Measurements from ENCODE around the gene CDC42EP5.

GRCh38 chr19:54478677-54479266 lies 5.7 kb upstream of the CDC42EP5 start:
- TF ChIP-seq CTCF (IDR thresholded peaks at IDR 0.05; ENCODE audit: low read length) (peak; percentile 65), EZH2 (IDR thresholded peaks at IDR 0.05; ENCODE audit: borderline replicate concordance, low read length) (no peak)

All from OCI-LY1 (cell line).